Measurements from ENCODE around the gene FBLN5. TPM values are rescaled to one million over a fixed set of nuclear protein-coding genes. Genes with fewer than 3 reads are reported as not detected.

Gene FBLN5
- total RNA-seq, 1 experiment from 2014 or later = 1.0 TPM

- Histone ChIP-seq H2AFZ (ENCODE audit: low read length) (no peak overlapping the region), H4K8ac (replicated peaks; ENCODE audit: insufficient read length, low read depth, low read length) (no peak overlapping the region), H3K4ac (ENCODE audit: low read depth, low read length) (no peak overlapping the region), H3K18ac (ENCODE audit: insufficient read length, low read depth, low read length) (no peak overlapping the region), H2BK20ac (ENCODE audit: low read depth, low read length, poor library complexity, severe bottlenecking) (no peak overlapping the region), H3K4me2 (ENCODE audit: insufficient read depth, insufficient read length, low read length) (no peak overlapping the region), H3K27me3 (ENCODE audit: insufficient read depth, low read length) (no peaks in the 10 kb centered on the region), H3K4me1 (ENCODE audit: insufficient read depth, low read length) (no peaks in the 10 kb centered on the region), H3T11ph (ENCODE audit: low read length) (no peak overlapping the region), H4K20me1 (ENCODE audit: control insufficient read depth, insufficient read depth, insufficient read length) (no peaks in the 10 kb centered on the region), H2BK120ac (ENCODE audit: low read depth, low read length, poor library complexity, severe bottlenecking) (no peak overlapping the region), H3K14ac (ENCODE audit: insufficient read depth, low read length) (no peak overlapping the region), H3K23me2 (ENCODE audit: insufficient read length, low read depth, low read length, poor library complexity, severe bottlenecking) (no peaks in the 10 kb centered on the region), H2BK5ac (ENCODE audit: insufficient read length, low read length) (no peak overlapping the region), H2BK12ac (ENCODE audit: insufficient read length, low read depth, low read length) (no peak overlapping the region), H3K79me2 (ENCODE audit: insufficient read depth, low read length) (no peaks in the 10 kb centered on the region), H2AK5ac (ENCODE audit: insufficient read length, low read length) (no peak overlapping the region), H4K5ac (ENCODE audit: insufficient read length, low read depth, low read length) (no peak overlapping the region), H3K23ac (ENCODE audit: insufficient read length, low read depth, low read length) (no peak overlapping the region), H4K91ac (ENCODE audit: insufficient read length, low read depth, low read length) (no peak overlapping the region), H3K27ac (ENCODE audit: insufficient read length, low read depth, low read length) (no peak overlapping the region), H3K9ac (ENCODE audit: extremely low read depth, insufficient read length, low read length) (no peak overlapping the region), H3K9me3 (ENCODE audit: control insufficient read depth, low read depth, low read length) (no peaks in the 10 kb centered on the region), H3K56ac (ENCODE audit: insufficient read length, low read depth, low read length) (no peak overlapping the region), H2BK15ac (ENCODE audit: low read depth, low read length) (no peak overlapping the region), H3K79me1 (ENCODE audit: insufficient read depth, low read depth, low read length, poor library complexity, severe bottlenecking) (no peaks in the 10 kb centered on the region)
- WGBS (ENCODE audit: extremely low coverage, insufficient read length, low lambda C conversion rate) = no CpG with 5 or more reads among the region's 9 CpGs
- no peaks in the 10 kb centered on the region for H3K9me3 Mint-ChIP-seq
- peaks cover 2% of the 10 kb centered on the region; the same call in 1 of the 2 replicates for H3K27me3 Mint-ChIP-seq (ENCODE audit: low read depth)
- DNase-seq = no peak
- no peaks in the 10 kb centered on the region for H3K4me1 Mint-ChIP-seq
- no peak overlapping the region for H3K27ac Mint-ChIP-seq
- no peaks in the 10 kb centered on the region for H3K36me3 Mint-ChIP-seq (ENCODE audit: insufficient read depth in 1 of 3, low read depth in 3 of 3)
- TF ChIP-seq CTCF (conservative IDR thresholded peaks at IDR 0.05) = no peak
- no peak overlapping the region for H3K4me3 Mint-ChIP-seq
Observed at GRCh38 chr14:91957876-91958313, 10.4 kb upstream of the FBLN5 start.

Data from H9 (cell line).